ENCODE measurements around the gene OR52E4. TPM values are rescaled to one million over a fixed set of nuclear protein-coding genes. Genes with fewer than 3 reads are reported as not detected.

OR52E4 gene
- polyA plus RNA-seq, 3 donors = not detected

DNA sequence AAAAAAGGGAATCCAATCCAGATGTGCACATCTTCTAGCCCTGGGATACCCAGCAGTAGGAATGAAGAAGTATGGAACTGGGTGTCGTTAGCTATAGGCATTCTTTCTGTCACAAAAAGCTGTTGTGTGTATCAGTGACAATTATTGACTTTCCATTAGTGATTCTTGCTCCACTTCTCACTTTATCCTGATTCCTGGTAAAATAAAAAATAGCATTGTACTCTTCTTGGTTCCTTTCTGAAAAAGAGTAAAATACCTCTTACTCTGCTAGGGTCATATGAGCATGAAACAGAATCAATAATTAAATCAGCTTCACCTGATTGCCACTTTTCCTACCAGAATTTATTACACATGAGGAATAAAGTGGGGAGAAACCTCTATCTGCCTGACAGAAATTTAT lies 38.6 kb upstream of the OR52E4 start, which contains the start of gene OR52E6:
Gene OR52E6 (minus strand): TSS at position 101 of the 400 bp plus-strand sequence. CDS start 0 bp downstream, at position 101.
- intact Hi-C loops (cut with micrococcal nuclease) = no loop called here

DNA sequence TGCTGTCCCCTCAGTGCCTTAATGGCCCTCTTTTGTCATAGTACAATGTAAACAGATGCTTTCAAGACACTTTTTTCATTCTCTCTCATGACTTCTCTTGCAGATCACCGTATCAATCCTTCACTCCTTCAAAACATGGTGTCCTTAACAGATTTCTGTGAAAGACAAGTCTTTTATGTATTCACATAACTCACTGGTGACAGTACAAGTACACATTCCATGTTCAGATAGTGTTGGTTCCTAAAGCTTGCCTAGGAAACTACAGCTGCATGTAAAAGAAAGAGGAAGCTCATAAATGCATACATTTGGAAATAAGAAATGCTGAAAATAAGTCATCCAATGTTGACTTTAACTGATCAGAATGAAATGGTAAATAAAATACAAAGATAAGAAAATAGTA lies 33.7 kb upstream of the OR52E4 start:
- Histone ChIP-seq H3K4me3 (replicated peaks in 1 of 3; ENCODE audit: low read depth in 2 of 3, low read length in 3 of 3) (no peak overlapping the region), H3K27ac (ENCODE audit: low read depth in 1 of 2, low read length in 2 of 2) (no peak overlapping the region), H3K36me3 (replicated peaks in 1 of 2; ENCODE audit: control insufficient read depth in 1 of 2, insufficient read depth in 2 of 2, low read length in 2 of 2) (no peaks in the 10 kb centered on the region), H3K4me2 (replicated peaks; ENCODE audit: extremely low read depth, low read length, poor library complexity, severe bottlenecking) (no peak overlapping the region), H3K9ac (ENCODE audit: insufficient read depth, low read length, poor library complexity, severe bottlenecking) (no peak overlapping the region), H3K79me2 (ENCODE audit: insufficient read depth, low read length) (no peaks in the 10 kb centered on the region), H3K27me3 (ENCODE audit: control insufficient read depth in 2 of 2, insufficient read depth in 2 of 2, low read length in 2 of 2) (no peaks in the 10 kb centered on the region), H3K4me1 (ENCODE audit: control insufficient read depth in 1 of 2, insufficient read depth in 2 of 2, low read length in 2 of 2) (no peaks in the 10 kb centered on the region), H3K9me3 (replicated peaks in 1 of 2; ENCODE audit: control insufficient read depth in 1 of 2, insufficient read depth in 1 of 2, low read length in 2 of 2) (no peaks in the 10 kb centered on the region), H2AFZ (ENCODE audit: insufficient read depth, low read depth, low read length, poor library complexity, severe bottlenecking) (no peak overlapping the region), H4K20me1 (ENCODE audit: insufficient read depth, low read length) (no peaks in the 10 kb centered on the region)
- Mint-ChIP-seq H3K27ac (no peak overlapping the region), H3K4me1 (no peaks in the 10 kb centered on the region), H3K9me3 (no peaks in the 10 kb centered on the region), H3K27me3 (ENCODE audit: low read depth in 3 of 3) (peaks cover 0 to 2% (median 0%) of the 10 kb centered on the region in 3 donors), H3K4me3 (no peak overlapping the region), H3K36me3 (no peaks in the 10 kb centered on the region)
- intact Hi-C loops (cut with micrococcal nuclease) = no loop called here
- DNase-seq = no peak
- TF ChIP-seq, protein P1, sequence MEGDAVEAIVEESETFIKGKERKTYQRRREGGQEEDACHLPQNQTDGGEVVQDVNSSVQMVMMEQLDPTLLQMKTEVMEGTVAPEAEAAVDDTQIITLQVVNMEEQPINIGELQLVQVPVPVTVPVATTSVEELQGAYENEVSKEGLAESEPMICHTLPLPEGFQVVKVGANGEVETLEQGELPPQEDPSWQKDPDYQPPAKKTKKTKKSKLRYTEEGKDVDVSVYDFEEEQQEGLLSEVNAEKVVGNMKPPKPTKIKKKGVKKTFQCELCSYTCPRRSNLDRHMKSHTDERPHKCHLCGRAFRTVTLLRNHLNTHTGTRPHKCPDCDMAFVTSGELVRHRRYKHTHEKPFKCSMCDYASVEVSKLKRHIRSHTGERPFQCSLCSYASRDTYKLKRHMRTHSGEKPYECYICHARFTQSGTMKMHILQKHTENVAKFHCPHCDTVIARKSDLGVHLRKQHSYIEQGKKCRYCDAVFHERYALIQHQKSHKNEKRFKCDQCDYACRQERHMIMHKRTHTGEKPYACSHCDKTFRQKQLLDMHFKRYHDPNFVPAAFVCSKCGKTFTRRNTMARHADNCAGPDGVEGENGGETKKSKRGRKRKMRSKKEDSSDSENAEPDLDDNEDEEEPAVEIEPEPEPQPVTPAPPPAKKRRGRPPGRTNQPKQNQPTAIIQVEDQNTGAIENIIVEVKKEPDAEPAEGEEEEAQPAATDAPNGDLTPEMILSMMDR (IDR thresholded peaks at IDR 0.05) = no peak
- no CpG with 5 or more reads among the region's 1 CpG for WGBS (ENCODE audit: insufficient coverage)

More for the DNA sequence above, 38.6 kb upstream of the OR52E4 start, which contains the start of gene OR52E6:
- H3K27ac Mint-ChIP-seq = peak within 1 kb of the TSS in 1 of 7 donors; percentile 80
- H3K4me3 Mint-ChIP-seq = no peak within 1 kb of the TSS
- WGBS (ENCODE audit: insufficient coverage) = no CpG with 5 or more reads among the region's 1 CpG
- no peak within 1 kb of the TSS for H3K4me3 ChIP-seq (replicated peaks in 1 of 3; ENCODE audit: low read depth in 2 of 3, low read length in 3 of 3)
- H4K20me1 ChIP-seq (ENCODE audit: insufficient read depth, low read length) = no peaks in the 10 kb centered on the region
- peaks cover 0 to 9% (median 2%) of the 10 kb centered on the region in 7 donors for H3K9me3 Mint-ChIP-seq
- no peaks in the 10 kb centered on the region for H3K36me3 Mint-ChIP-seq
- TF ChIP-seq, protein P1 (IDR thresholded peaks at IDR 0.05) = no peak
- DNase-seq = no peak
- H3K9me3 ChIP-seq (replicated peaks in 1 of 2; ENCODE audit: control insufficient read depth in 1 of 2, insufficient read depth in 1 of 2, low read length in 2 of 2) = no peaks in the 10 kb centered on the region
- H3K36me3 ChIP-seq (replicated peaks in 1 of 2; ENCODE audit: control insufficient read depth in 1 of 2, insufficient read depth in 2 of 2, low read length in 2 of 2) = no peaks in the 10 kb centered on the region
- no peaks in the 10 kb centered on the region for H3K4me1 ChIP-seq (ENCODE audit: control insufficient read depth in 1 of 2, insufficient read depth in 2 of 2, low read length in 2 of 2)
- H3K27me3 ChIP-seq (ENCODE audit: control insufficient read depth in 2 of 2, insufficient read depth in 2 of 2, low read length in 2 of 2) = no peaks in the 10 kb centered on the region
- no peaks in the 10 kb centered on the region for H3K27me3 Mint-ChIP-seq (ENCODE audit: low read depth in 3 of 3)
- no peak within 1 kb of the TSS for H2AFZ ChIP-seq (ENCODE audit: insufficient read depth, low read depth, low read length, poor library complexity, severe bottlenecking)
- H3K79me2 ChIP-seq (ENCODE audit: insufficient read depth, low read length) = no peaks in the 10 kb centered on the region
- no peak within 1 kb of the TSS for H3K27ac ChIP-seq (ENCODE audit: low read depth in 1 of 2, low read length in 2 of 2)
- H3K4me1 Mint-ChIP-seq = no peaks in the 10 kb centered on the region
- no peak within 1 kb of the TSS for H3K9ac ChIP-seq (ENCODE audit: insufficient read depth, low read length, poor library complexity, severe bottlenecking)
- H3K4me2 ChIP-seq (replicated peaks; ENCODE audit: extremely low read depth, low read length, poor library complexity, severe bottlenecking) = no peak within 1 kb of the TSS
